ENCODE data around the gene PRAC1. TPM values are rescaled to one million over a fixed set of nuclear protein-coding genes. Genes with fewer than 3 reads are reported as not detected.

PRAC1 gene
- total RNA-seq, 2 donors from 2014 or later: not detected

GRCh38 chr17:48725288-48726064 is 3.2 kb upstream of the PRAC1 start:
- no peaks in the 10 kb centered on the region for H3K9me3 ChIP-seq
- H3K4me3 ChIP-seq: peak overlapping the region; percentile 41
- H3K36me3 ChIP-seq: no peaks in the 10 kb centered on the region
- DNase-seq (ENCODE audit: low spot score): no peak
- H3K27me3 ChIP-seq (replicated peaks; ENCODE audit: insufficient read depth): peaks cover 68% of the 10 kb centered on the region
- no peak overlapping the region for H3K27ac ChIP-seq
- H3K4me1 ChIP-seq (ENCODE audit: control insufficient read depth in 1 of 2, low read depth in 2 of 2): peaks cover 6 to 35% of the 10 kb centered on the region in 2 donors
- ATAC-seq (ENCODE audit: insufficient number of reproducible peaks, low FRiP score, low read depth): no peak
- TF ChIP-seq, protein P1, sequence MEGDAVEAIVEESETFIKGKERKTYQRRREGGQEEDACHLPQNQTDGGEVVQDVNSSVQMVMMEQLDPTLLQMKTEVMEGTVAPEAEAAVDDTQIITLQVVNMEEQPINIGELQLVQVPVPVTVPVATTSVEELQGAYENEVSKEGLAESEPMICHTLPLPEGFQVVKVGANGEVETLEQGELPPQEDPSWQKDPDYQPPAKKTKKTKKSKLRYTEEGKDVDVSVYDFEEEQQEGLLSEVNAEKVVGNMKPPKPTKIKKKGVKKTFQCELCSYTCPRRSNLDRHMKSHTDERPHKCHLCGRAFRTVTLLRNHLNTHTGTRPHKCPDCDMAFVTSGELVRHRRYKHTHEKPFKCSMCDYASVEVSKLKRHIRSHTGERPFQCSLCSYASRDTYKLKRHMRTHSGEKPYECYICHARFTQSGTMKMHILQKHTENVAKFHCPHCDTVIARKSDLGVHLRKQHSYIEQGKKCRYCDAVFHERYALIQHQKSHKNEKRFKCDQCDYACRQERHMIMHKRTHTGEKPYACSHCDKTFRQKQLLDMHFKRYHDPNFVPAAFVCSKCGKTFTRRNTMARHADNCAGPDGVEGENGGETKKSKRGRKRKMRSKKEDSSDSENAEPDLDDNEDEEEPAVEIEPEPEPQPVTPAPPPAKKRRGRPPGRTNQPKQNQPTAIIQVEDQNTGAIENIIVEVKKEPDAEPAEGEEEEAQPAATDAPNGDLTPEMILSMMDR (IDR thresholded peaks at IDR 0.05): no peak

GRCh38 chr17:48725004-48725287 is 2.6 kb upstream of the PRAC1 start:
- no peaks in the 10 kb centered on the region for H3K9me3 ChIP-seq
- TF ChIP-seq, protein P1 (IDR thresholded peaks at IDR 0.05): no peak
- no peak for ATAC-seq (ENCODE audit: insufficient number of reproducible peaks, low FRiP score, low read depth)
- no peak overlapping the region for H3K27ac ChIP-seq
- no peaks in the 10 kb centered on the region for H3K36me3 ChIP-seq
- H3K4me3 ChIP-seq: peak overlapping the region; percentile 41
- H3K4me1 ChIP-seq (ENCODE audit: control insufficient read depth in 1 of 2, low read depth in 2 of 2): peaks cover 6 to 35% of the 10 kb centered on the region in 2 donors
- DNase-seq (ENCODE audit: low spot score): no peak
- H3K27me3 ChIP-seq (replicated peaks; ENCODE audit: insufficient read depth): peaks cover 74% of the 10 kb centered on the region

DNA sequence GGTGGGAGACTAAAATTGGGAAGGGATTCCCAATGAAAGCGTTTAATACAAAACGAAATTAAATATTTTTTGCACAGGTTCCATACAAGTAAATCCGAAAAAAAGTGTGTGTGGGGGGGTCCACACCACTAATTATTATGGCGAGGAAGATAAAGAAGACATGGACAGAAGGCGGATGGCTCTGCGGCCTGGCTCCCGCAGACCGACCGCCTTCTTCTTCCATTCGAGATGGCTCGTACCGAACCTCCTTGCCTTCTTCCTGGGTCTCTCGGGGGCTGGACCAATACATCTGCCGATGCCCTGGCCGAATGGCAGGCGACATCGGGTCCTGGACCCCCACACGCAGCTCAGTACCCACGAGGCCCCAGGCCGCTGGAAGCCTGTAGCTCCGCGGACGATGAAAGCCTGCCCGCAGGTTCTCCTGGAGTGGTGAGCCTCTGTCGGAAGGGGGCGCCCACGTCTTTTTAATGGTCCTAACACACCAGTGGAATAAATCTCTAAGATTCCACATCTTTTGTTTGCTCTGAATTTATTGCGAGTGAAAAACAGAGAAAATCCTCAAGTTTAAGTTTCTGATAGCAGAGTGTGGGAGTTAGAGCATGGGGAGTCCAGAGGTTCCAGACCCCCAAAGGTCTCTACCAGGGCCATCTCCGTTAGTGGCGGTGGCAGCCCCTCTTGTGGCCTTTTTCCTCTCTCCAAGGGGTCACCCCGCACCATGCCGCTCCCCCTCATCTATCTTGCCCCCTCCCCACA is 2.1 kb upstream of the PRAC1 start:
- H3K27me3 ChIP-seq (replicated peaks; ENCODE audit: insufficient read depth): peaks cover 74% of the 10 kb centered on the region
- TF ChIP-seq, protein P1 (IDR thresholded peaks at IDR 0.05): peak; percentile 63
- no peak overlapping the region for H3K27ac ChIP-seq
- H3K4me1 ChIP-seq (ENCODE audit: control insufficient read depth in 1 of 2, low read depth in 2 of 2): peaks cover 6 to 35% of the 10 kb centered on the region in 2 donors
- no peaks in the 10 kb centered on the region for H3K36me3 ChIP-seq
- no peaks in the 10 kb centered on the region for H3K9me3 ChIP-seq
- H3K4me3 ChIP-seq: peak overlapping the region; percentile 53
- DNase-seq (ENCODE audit: low spot score) (peak; percentile 40), ATAC-seq (ENCODE audit: insufficient number of reproducible peaks, low FRiP score, low read depth) (no peak)

GRCh38 chr17:48723423-48724250 is 1.3 kb upstream of the PRAC1 start:
- ATAC-seq (ENCODE audit: insufficient number of reproducible peaks, low FRiP score, low read depth): no peak
- no peak for DNase-seq (ENCODE audit: low spot score)
- peaks cover 6 to 36% of the 10 kb centered on the region in 2 donors for H3K4me1 ChIP-seq (ENCODE audit: control insufficient read depth in 1 of 2, low read depth in 2 of 2)
- no peak overlapping the region for H3K27ac ChIP-seq
- H3K9me3 ChIP-seq: no peaks in the 10 kb centered on the region
- TF ChIP-seq, protein P1 (IDR thresholded peaks at IDR 0.05): no peak
- H3K4me3 ChIP-seq: peak overlapping the region; percentile 53
- H3K27me3 ChIP-seq (replicated peaks; ENCODE audit: insufficient read depth): peaks cover 75% of the 10 kb centered on the region
- no peaks in the 10 kb centered on the region for H3K36me3 ChIP-seq
